GM19468 (cell line): ENCODE results near the gene ERBB4.
"Not testable (repeated sequence)": the region's sequence is repeated elsewhere in the genome, so short reads cannot be mapped to it uniquely, and the experiment has no call there.

Source experiments
- ATAC-seq: cut with Tn5 transposase; IDR thresholded peaks from one replicate; pipeline ENCODE4 v1.9.1; 2021; ENCODE audit warnings: mild to moderate bottlenecking, moderate library complexity, moderate number of reproducible peaks; ENCODE audit not compliant: unreplicated experiment; ENCODE audit errors: extremely low read depth

Gene ERBB4

GRCh38 chr2:212109792-212110680, 428.6 kb downstream of the ERBB4 start:
- no peak for ATAC-seq

GRCh38 chr2:212109217-212109616, 429.4 kb downstream of the ERBB4 start:
- ATAC-seq, result no peak

GRCh38 chr2:212107989-212108388, 430.6 kb downstream of the ERBB4 start:
- no peak for ATAC-seq

GRCh38 chr2:212107014-212107413, 431.6 kb downstream of the ERBB4 start:
- ATAC-seq, result no peak

GRCh38 chr2:212106536-212106935, 432.1 kb downstream of the ERBB4 start:
- ATAC-seq, result not testable (repeated sequence)

GRCh38 chr2:212099658-212100057, 438.9 kb downstream of the ERBB4 start:
- ATAC-seq, result no peak

GRCh38 chr2:212098966-212099365, 439.6 kb downstream of the ERBB4 start:
- no peak for ATAC-seq

- ATAC-seq, result no peak
Observed at GRCh38 chr2:212097001-212097400, 441.6 kb downstream of the ERBB4 start.

GRCh38 chr2:212089873-212090272, 448.7 kb downstream of the ERBB4 start:
- ATAC-seq, result no peak

GRCh38 chr2:212088353-212088752, 450.2 kb downstream of the ERBB4 start:
- no peak for ATAC-seq

GRCh38 chr2:212083492-212083891, 455.1 kb downstream of the ERBB4 start:
- ATAC-seq, result no peak

- ATAC-seq, result peak; percentile 75
Observed at GRCh38 chr2:212078103-212078502, 460.5 kb downstream of the ERBB4 start.

- ATAC-seq, result no peak
Observed at GRCh38 chr2:212076456-212076855, 462.1 kb downstream of the ERBB4 start.

GRCh38 chr2:212073360-212073759, 465.2 kb downstream of the ERBB4 start:
- no peak for ATAC-seq

- ATAC-seq, result no peak
Observed at GRCh38 chr2:212066546-212066945, 472.1 kb downstream of the ERBB4 start.

GRCh38 chr2:212064318-212064717, 474.3 kb downstream of the ERBB4 start:
- no peak for ATAC-seq

GRCh38 chr2:212052412-212053159, 486.0 kb downstream of the ERBB4 start:
- no peak for ATAC-seq

GRCh38 chr2:212050871-212051270, 487.7 kb downstream of the ERBB4 start:
- ATAC-seq, result no peak

GRCh38 chr2:212042562-212042961, 496.0 kb downstream of the ERBB4 start:
- ATAC-seq, result no peak

GRCh38 chr2:212037062-212037461, 501.5 kb downstream of the ERBB4 start:
- no peak for ATAC-seq

GRCh38 chr2:212034841-212035585, 503.6 kb downstream of the ERBB4 start:
- no peak for ATAC-seq
